ENCODE measurements around the gene AACS.

- TF ChIP-seq, protein P1, sequence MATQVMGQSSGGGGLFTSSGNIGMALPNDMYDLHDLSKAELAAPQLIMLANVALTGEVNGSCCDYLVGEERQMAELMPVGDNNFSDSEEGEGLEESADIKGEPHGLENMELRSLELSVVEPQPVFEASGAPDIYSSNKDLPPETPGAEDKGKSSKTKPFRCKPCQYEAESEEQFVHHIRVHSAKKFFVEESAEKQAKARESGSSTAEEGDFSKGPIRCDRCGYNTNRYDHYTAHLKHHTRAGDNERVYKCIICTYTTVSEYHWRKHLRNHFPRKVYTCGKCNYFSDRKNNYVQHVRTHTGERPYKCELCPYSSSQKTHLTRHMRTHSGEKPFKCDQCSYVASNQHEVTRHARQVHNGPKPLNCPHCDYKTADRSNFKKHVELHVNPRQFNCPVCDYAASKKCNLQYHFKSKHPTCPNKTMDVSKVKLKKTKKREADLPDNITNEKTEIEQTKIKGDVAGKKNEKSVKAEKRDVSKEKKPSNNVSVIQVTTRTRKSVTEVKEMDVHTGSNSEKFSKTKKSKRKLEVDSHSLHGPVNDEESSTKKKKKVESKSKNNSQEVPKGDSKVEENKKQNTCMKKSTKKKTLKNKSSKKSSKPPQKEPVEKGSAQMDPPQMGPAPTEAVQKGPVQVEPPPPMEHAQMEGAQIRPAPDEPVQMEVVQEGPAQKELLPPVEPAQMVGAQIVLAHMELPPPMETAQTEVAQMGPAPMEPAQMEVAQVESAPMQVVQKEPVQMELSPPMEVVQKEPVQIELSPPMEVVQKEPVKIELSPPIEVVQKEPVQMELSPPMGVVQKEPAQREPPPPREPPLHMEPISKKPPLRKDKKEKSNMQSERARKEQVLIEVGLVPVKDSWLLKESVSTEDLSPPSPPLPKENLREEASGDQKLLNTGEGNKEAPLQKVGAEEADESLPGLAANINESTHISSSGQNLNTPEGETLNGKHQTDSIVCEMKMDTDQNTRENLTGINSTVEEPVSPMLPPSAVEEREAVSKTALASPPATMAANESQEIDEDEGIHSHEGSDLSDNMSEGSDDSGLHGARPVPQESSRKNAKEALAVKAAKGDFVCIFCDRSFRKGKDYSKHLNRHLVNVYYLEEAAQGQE (IDR thresholded peaks at IDR 0.05; ENCODE audit: insufficient read depth in 1 of 2, low read depth in 2 of 2, low read length in 2 of 2), result no peak
- TF ChIP-seq TAF1 (IDR thresholded peaks at IDR 0.05; ENCODE audit: borderline replicate concordance, insufficient read depth, low read length), result no peak
- TF ChIP-seq POLR2AphosphoS5 (IDR thresholded peaks at IDR 0.05; ENCODE audit: low read depth, low read length), result no peak
- TF ChIP-seq SIN3A (IDR thresholded peaks at IDR 0.05; ENCODE audit: borderline replicate concordance, insufficient read depth, low read length), result no peak
Measured at GRCh38 chr12:125134576-125134975, 69.3 kb downstream of the AACS start.

Measured in PFSK-1 (cell line).